CD4-positive, alpha-beta T cell treated with Interleukin-21 for 1 hour (primary cell): ENCODE measurements around the gene CSRP1.
"Not testable (repeated sequence)": the region's sequence is repeated elsewhere in the genome, so short reads cannot be mapped to it uniquely, and the experiment has no call there.

ENCODE experiments used
- DNase-seq: peaks from one replicate; pipeline ENCODE4 v3.0.0-alpha.2; 2020

CSRP1 gene

GRCh38 chr1:201495551-201496295 is 11.2 kb downstream of the CSRP1 start:
- no peak for DNase-seq

GRCh38 chr1:201493757-201494617 is 12.9 kb downstream of the CSRP1 start:
- DNase-seq = no peak

- DNase-seq = not testable (repeated sequence)
These were observed 13.8 kb downstream of the CSRP1 start for GRCh38 chr1:201493026-201493656.

GRCh38 chr1:201491896-201492511 is 14.9 kb downstream of the CSRP1 start:
- no peak for DNase-seq

GRCh38 chr1:201490708-201491131 is 16.2 kb downstream of the CSRP1 start:
- DNase-seq = no peak

- DNase-seq = no peak
These were observed 17.2 kb downstream of the CSRP1 start for GRCh38 chr1:201489643-201490261.

GRCh38 chr1:201488830-201489589 is 17.9 kb downstream of the CSRP1 start:
- no peak for DNase-seq

GRCh38 chr1:201487742-201488141 is 19.2 kb downstream of the CSRP1 start:
- no peak for DNase-seq

- DNase-seq = no peak
These were observed 20.7 kb downstream of the CSRP1 start for GRCh38 chr1:201486187-201486586.

- DNase-seq = no peak
These were observed 21.6 kb downstream of the CSRP1 start for GRCh38 chr1:201485184-201485774.

GRCh38 chr1:201483373-201483949 is 23.5 kb downstream of the CSRP1 start:
- DNase-seq = no peak

- DNase-seq = no peak
These were observed 24.2 kb downstream of the CSRP1 start for GRCh38 chr1:201482755-201483154.

- peak; percentile 83 for DNase-seq
These were observed 25.0 kb downstream of the CSRP1 start for GRCh38 chr1:201481761-201482493.

- DNase-seq = no peak
These were observed 25.9 kb downstream of the CSRP1 start for GRCh38 chr1:201481004-201481380.

GRCh38 chr1:201480231-201481003 is 26.5 kb downstream of the CSRP1 start:
- DNase-seq = peak; percentile 72

GRCh38 chr1:201479201-201479730 is 27.7 kb downstream of the CSRP1 start:
- DNase-seq = no peak

GRCh38 chr1:201478666-201479065 is 28.3 kb downstream of the CSRP1 start:
- not testable (repeated sequence) for DNase-seq

- no peak for DNase-seq
These were observed 30.1 kb downstream of the CSRP1 start for GRCh38 chr1:201476670-201477344.
